HG02981 (cell line): ENCODE results near the gene RBMS1.
A peak's percentile ranks its signal among the peaks of the same experiment; 100 is the strongest.

ENCODE experiments used
- ATAC-seq: cut with Tn5 transposase; IDR thresholded peaks from one replicate; pipeline ENCODE4 v1.9.1; 2021; ENCODE audit warnings: mild to moderate bottlenecking, moderate library complexity; ENCODE audit not compliant: unreplicated experiment

The RBMS1 gene

GRCh38 chr2:160315337-160315736 is 178.3 kb downstream of the RBMS1 start:
- ATAC-seq, result no peak

DNA sequence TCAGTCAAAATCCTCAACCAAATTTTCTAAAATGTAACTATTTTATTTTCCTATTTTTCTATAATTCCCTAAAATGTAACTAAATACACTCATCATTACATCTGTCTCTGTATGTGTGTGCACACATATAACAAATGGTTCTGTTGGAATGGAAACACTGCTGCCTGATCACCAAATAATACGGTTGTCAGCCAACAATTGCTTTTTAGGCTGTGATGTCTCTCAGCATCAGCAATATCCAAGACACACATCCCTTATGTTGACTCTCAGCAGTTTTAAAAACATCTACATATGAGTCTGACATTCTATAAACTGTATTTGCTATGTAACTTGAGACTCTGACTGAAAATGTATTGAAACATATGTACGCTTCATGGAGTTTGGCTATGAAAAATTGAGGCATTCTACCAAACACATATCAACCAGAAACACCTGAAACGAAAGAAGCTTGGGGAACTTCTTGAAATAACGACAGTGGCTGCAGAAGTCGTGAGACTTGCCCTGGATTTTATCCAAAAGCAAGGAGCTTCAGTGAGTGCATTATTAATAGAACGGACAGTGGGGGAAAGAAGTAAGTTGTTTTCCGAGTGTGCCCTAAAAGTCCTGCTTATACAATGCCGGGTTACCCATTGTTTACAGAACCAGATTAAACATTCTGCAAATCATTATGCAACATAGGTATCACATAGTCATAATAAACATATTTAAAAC is 183.3 kb downstream of the RBMS1 start:
- no peak for ATAC-seq

DNA sequence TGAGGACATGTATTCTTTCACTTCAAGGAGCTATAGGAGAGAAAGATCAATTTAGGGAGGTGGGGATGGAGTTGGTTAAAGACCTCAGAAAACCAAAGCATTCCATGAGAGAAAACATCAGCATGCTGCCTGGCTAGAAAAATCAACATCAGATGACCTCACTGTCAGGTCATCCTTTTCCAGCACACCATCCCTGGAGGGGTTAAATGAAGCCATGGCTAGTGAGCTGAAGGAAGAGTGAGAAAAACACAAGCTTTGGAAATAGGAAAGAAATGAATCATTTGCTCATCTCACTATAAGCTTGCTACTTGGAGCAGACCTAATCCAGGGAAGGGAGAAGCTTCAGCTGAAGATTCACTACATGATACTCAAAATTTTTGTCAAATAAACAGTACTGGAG is 184.0 kb downstream of the RBMS1 start:
- no peak for ATAC-seq

DNA sequence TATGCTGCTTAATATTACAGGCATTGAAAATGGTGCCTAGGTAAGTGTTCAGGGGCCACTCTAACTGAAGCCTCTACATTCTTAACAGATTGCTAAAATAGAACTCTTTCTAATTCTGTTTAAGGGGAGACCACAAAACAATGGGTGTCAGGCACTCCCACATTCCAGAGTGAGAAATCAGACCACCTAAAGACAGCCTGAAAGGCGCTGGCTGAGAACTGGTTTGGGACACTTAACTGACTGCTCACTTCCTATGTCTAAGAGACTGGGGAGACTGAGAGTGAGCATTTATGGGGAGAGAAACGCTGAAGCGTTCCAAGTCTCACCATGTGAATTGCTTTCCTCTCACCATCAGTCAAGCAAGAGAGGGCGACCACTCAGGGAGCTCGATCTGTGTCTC is 184.7 kb downstream of the RBMS1 start:
- no peak for ATAC-seq

- ATAC-seq, result no peak
Observed at GRCh38 chr2:160308476-160308875, 185.1 kb downstream of the RBMS1 start.

DNA sequence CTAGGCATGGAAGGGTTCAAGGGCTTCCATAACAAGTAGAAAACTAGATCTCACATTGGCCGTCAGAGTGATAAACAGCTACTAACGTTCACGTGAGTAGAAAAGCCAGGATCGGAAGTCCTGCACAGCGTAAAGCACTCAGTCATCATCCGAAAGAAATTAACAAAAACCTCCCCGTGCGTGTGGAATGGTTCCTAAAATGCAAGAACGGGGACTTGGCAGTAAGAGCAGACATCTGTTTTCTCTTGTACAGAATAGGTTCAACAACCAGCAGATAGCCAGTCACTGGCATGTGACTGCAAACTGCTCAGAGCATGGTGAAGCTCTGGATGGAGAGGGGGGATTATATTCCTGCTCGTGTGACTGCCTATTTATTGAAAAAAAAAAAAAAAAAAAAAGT is 186.6 kb downstream of the RBMS1 start:
- ATAC-seq, result no peak

- no peak for ATAC-seq
Observed at GRCh38 chr2:160305081-160305750, 188.4 kb downstream of the RBMS1 start.

GRCh38 chr2:160303527-160303926 is 190.1 kb downstream of the RBMS1 start:
- no peak for ATAC-seq

DNA sequence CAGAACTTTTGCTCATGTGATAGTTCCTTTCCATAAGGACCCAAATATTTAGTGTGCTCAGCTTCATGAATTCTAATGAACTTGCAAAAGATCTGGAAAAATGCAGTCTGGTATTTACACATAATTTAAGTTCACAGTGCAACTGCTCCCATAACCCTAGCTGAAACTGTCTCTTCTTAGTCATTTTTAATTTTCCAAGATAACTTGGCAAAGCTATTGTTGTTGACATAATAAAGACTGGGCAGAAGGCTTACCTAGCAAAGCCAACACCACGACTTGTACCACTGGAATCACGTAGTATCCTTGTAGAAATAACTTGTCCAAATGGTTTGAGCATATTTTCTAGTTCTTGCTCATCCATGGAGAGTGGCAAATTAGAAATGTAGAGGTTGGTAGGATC is 190.5 kb downstream of the RBMS1 start:
- ATAC-seq, result no peak

DNA sequence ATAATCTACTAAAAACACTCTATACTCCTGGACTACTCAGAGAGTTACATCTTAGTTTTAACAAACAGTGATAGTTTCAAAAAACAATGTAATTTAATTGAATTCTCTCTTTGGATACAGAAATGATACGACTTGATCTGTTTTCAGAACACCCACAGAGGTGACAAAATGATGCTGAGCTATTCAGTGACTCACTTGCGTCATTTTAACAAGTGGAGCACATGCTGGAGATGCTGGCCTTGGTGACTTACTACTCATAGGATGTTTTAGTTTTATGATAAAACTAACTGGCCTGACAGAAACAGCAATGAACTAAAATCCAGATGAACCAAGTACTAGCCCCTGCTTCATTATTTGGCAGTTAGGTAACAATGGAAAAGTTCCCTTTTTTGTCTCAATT is 192.2 kb downstream of the RBMS1 start:
- no peak for ATAC-seq

GRCh38 chr2:160300203-160300602 is 193.4 kb downstream of the RBMS1 start:
- no peak for ATAC-seq

GRCh38 chr2:160299540-160299939 is 194.1 kb downstream of the RBMS1 start:
- no peak for ATAC-seq

- ATAC-seq, result no peak
Observed at GRCh38 chr2:160298960-160299359, 194.6 kb downstream of the RBMS1 start.

GRCh38 chr2:160295519-160296207 is 197.9 kb downstream of the RBMS1 start:
- ATAC-seq, result no peak

DNA sequence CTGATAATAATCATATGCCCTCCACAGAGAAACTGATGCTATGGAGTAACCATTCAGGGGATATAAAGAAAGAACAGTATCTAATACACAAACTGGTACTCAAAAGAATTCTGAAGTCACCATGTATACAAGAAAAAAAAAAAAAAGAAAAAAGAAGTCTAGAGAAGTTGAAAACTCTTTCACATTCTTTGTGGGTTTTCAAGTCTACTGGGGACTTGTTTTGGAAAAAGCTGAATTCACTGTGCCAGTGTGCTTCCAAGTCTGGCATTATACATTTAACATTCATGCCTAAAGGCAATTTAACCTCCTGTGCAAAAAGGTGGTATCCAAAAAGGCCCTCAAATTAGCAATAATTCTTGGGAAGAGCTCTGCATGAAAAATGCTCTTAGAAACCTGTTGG is 198.7 kb downstream of the RBMS1 start:
- no peak for ATAC-seq

DNA sequence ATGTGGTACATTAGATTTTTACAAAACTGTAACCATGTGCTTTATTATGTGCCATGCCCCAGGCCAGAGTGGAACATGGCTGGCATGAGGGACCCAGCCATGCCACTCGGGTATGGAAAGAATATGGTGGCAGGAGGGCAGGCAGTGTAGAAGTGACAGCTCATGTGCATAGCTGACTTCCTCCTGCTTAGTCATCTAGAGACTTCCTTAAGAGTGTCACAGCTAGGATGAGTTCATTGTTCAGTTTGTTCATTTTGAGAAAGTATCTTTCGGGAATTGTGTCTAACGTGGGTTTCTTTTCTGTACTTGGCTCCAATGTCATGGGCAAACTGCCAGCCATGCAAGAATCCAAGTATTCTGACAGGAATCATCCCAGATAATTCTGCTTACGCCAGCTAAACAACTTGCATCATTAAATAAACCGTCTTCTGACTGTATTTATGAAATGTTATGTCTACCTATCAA is 199.2 kb downstream of the RBMS1 start:
- ATAC-seq, result peak; percentile 60

- no peak for ATAC-seq
Observed at GRCh38 chr2:160293391-160294091, 200.1 kb downstream of the RBMS1 start.

GRCh38 chr2:160292225-160292624 is 201.4 kb downstream of the RBMS1 start:
- no peak for ATAC-seq

- ATAC-seq, result no peak
Observed at GRCh38 chr2:160291382-160291781, 202.2 kb downstream of the RBMS1 start.

DNA sequence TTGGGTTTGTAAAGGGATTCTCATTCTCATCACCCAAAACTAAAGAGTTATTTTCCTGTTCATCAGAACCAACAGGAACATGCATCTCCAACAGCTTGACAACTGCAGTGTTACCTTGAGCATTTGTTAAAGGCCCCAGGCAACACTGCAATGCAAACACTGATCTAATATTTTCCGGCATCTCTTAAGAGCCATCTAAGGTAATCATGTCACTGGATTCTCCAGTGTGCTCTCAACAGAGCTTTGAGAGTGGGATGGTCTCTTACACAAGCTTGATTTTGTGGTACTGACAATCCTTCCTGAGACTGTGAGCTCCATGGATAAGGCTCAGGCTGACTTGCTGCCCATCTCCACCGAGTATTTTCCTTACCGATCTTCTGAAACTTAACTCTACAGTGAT is 203.0 kb downstream of the RBMS1 start:
- no peak for ATAC-seq

- ATAC-seq, result no peak
Observed at GRCh38 chr2:160289831-160290230, 203.8 kb downstream of the RBMS1 start.
